ENCODE data around the gene GPR45. TPM values are rescaled to one million over a fixed set of nuclear protein-coding genes. Genes with fewer than 3 reads are reported as not detected.
A peak's percentile ranks its signal among the peaks of the same experiment; 100 is the strongest.

The GPR45 gene
- total RNA-seq, 4 donors from 2014 or later = not detected

DNA sequence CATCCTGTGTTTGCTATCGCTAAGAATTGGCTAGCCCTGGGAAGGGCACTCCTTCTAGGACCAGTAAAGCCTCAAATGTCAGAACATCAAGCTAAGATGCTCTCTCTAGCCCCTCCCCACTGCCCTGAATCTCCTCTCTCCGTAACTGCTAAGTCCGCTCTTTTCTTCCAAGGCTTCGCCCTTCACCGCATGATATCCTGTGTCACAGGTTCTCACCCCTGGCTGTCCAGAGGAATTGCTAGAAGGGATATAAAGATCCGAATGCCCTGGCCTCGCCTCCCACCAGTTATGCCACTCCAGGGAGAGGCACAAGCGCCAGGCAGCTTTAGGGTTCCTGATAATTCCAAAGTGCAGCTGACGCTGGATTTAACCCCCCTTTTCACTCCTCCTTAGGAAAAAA, 17.1 kb upstream of the GPR45 start:
- no peak overlapping the region for H3K27ac ChIP-seq
- H3K27me3 ChIP-seq = no peaks in the 10 kb centered on the region
- TF ChIP-seq, protein P1, sequence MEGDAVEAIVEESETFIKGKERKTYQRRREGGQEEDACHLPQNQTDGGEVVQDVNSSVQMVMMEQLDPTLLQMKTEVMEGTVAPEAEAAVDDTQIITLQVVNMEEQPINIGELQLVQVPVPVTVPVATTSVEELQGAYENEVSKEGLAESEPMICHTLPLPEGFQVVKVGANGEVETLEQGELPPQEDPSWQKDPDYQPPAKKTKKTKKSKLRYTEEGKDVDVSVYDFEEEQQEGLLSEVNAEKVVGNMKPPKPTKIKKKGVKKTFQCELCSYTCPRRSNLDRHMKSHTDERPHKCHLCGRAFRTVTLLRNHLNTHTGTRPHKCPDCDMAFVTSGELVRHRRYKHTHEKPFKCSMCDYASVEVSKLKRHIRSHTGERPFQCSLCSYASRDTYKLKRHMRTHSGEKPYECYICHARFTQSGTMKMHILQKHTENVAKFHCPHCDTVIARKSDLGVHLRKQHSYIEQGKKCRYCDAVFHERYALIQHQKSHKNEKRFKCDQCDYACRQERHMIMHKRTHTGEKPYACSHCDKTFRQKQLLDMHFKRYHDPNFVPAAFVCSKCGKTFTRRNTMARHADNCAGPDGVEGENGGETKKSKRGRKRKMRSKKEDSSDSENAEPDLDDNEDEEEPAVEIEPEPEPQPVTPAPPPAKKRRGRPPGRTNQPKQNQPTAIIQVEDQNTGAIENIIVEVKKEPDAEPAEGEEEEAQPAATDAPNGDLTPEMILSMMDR (IDR thresholded peaks at IDR 0.05) = no peak
- no peak for TF ChIP-seq POLR2A (IDR thresholded peaks at IDR 0.05)
- no peak overlapping the region for H3K4me3 ChIP-seq
- no peaks in the 10 kb centered on the region for H3K36me3 ChIP-seq
- no peaks in the 10 kb centered on the region for H3K9me3 ChIP-seq
- no peak for DNase-seq
- no peaks in the 10 kb centered on the region for H3K4me1 ChIP-seq

DNA sequence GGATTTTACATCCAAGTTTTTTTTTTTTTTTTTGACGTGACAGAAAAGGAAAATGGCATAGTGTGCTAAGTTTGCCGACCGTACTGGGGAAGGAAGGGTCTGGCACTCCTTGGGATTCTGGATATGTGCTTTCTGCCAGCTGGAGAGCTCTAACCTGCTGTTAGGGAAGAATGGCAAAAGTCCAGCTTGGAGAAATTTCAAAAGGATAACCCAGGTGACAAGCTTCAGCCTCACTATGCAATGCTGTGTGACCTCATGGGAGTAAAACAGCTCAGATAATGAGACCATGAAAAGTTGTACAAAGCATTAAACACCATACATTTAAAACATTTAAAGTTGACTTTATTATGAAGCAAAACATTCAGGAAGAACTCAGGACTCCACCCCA, 10.3 kb upstream of the GPR45 start:
- Histone ChIP-seq H3K4me3 (no peak overlapping the region), H3K27me3 (no peaks in the 10 kb centered on the region), H3K4me1 (no peaks in the 10 kb centered on the region), H3K9me3 (no peaks in the 10 kb centered on the region), H3K27ac (no peak overlapping the region), H3K36me3 (no peaks in the 10 kb centered on the region)
- no peak for DNase-seq
- TF ChIP-seq POLR2A (IDR thresholded peaks at IDR 0.05) = no peak

DNA sequence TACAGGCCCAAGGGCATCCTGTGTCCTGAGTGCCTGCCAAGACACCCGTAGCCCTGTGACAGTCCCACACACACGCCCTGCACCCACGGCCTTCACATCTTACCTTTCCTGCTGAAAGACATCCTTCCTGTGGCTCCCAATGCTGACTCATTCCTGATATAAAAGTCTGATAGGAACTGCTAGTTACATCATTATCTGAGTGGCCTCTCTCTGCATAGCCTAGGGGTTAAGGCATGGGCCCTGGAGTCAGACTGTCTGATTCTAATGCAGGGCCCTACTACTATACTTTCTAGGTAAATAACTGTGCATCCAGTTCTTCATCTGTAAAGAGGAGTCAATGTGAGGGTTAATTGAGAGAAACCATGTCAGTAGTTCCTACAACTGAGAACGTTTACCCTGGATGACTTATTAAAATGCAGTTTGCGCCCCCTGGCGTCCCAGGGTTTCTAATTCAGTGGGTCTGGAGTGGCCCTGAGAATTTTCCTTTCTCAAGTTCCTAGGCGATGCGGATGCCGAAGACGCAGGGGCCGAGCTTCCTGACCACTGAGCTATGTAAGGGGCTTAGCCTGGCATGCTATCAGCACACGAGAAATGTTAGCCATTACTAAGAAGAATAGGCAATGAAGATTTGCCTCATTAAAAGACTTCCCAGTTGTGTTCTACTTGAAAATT, 6.0 kb upstream of the GPR45 start:
- TF ChIP-seq POLR2A (IDR thresholded peaks at IDR 0.05) = no peak
- TF ChIP-seq, protein P1 (IDR thresholded peaks at IDR 0.05) = peak in 5 of 6 experiments; percentile 26 to 62 (median 56)
- H3K27ac ChIP-seq = no peak overlapping the region
- peak; percentile 74 to 88 (median 79) for DNase-seq
- no peak overlapping the region for H3K4me3 ChIP-seq
- no peaks in the 10 kb centered on the region for H3K9me3 ChIP-seq
- H3K27me3 ChIP-seq = no peaks in the 10 kb centered on the region
- no peaks in the 10 kb centered on the region for H3K4me1 ChIP-seq
- no peaks in the 10 kb centered on the region for H3K36me3 ChIP-seq

DNA sequence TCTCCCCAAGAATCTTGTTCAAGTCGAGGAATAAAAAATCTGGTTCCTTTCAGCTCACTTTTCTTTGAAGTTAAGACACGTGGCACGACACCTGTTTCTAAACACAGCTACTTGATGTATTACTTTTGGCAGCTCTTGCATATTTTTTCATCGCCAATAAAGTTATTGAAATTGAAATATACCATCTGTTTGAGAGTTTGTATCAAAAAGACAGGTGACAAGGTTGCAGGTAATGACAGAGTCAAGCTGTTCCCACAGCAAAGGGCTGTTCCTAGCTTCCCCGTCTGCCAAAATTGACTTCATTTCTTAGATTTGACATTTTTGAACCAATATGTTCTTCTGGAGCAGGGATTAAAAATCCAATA, 5.5 kb upstream of the GPR45 start:
- no peaks in the 10 kb centered on the region for H3K4me1 ChIP-seq
- TF ChIP-seq POLR2A (IDR thresholded peaks at IDR 0.05) = no peak
- TF ChIP-seq, protein P1 (IDR thresholded peaks at IDR 0.05) = no peak

DNA sequence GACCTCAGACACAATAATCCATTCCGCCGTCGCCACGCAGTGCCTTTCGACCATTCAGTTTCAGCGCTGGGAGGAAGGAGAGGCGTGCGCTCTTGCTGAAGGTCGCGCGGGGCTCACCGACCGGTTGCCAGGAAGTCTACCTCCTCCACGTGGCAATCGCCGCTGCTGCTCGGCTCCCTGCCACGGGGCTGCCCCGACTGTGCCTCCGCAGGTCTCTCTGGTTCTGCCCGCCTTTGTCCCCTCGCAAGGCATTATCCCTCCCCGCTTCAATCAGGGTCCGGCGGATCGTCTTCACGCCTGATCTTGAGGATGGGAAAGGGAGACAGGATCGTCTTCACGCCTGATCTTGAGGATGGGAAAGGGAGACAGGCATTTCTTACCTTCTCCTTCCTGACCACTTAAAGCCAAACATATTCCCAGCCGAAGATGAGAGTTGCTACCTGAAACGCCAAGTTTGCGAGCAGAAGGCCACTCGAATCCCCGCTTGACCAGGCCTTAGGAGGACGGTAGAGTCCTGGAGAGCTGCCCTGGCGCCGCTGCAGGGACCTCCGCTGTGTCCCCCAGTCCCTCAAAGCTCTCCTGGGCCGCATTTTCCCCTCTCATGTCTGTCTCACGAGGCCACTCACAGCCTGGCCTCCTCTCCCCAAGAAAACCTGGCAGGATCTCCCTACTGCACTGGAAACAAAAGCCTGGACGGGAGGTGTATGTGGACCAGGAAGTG, 4.3 kb upstream of the GPR45 start:
- H3K27me3 ChIP-seq = no peaks in the 10 kb centered on the region
- TF ChIP-seq, protein P1 (IDR thresholded peaks at IDR 0.05) = no peak
- TF ChIP-seq POLR2A (IDR thresholded peaks at IDR 0.05) = no peak
- H3K36me3 ChIP-seq = no peaks in the 10 kb centered on the region
- DNase-seq = no peak
- H3K4me1 ChIP-seq = no peaks in the 10 kb centered on the region
- H3K27ac ChIP-seq = no peak overlapping the region
- no peaks in the 10 kb centered on the region for H3K9me3 ChIP-seq
- H3K4me3 ChIP-seq = no peak overlapping the region

More for the DNA sequence above, 5.5 kb upstream of the GPR45 start:
- Histone ChIP-seq H3K36me3 (no peaks in the 10 kb centered on the region), H3K27me3 (no peaks in the 10 kb centered on the region), H3K4me3 (no peak overlapping the region), H3K9me3 (no peaks in the 10 kb centered on the region), H3K27ac (no peak overlapping the region)
- no peak for DNase-seq

DNA sequence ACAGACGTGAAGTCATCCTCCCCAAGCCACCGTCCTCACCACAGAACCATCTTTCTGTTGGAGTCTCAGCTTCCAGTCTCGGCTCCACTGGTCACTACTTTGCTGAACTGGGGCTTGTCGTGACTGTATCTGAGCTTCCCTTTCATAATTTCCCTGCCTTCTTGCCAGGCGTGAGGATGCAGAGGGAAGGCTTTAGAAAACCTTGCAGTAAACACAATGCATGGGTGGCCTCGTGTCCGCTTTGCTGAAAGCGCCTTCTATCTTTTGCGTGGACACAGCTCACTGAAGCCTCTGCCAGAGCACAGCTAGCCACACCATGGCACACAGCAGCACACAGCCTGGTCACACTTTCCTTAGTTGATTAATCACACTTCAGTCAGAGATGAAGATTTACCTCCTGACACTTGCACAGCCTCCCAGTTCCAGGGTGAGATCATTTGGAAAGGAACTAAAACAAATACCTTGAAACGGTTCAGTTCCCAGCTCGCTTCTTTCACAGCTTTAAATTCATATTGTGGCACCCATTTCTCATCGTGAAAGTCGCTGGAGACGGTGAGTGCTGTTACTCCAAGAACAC, 2.8 kb upstream of the GPR45 start:
- TF ChIP-seq, protein P1 (IDR thresholded peaks at IDR 0.05) = no peak
- no peak for TF ChIP-seq POLR2A (IDR thresholded peaks at IDR 0.05)
- H3K36me3 ChIP-seq = no peaks in the 10 kb centered on the region
- no peaks in the 10 kb centered on the region for H3K4me1 ChIP-seq
- DNase-seq = no peak
- no peak overlapping the region for H3K4me3 ChIP-seq
- no peaks in the 10 kb centered on the region for H3K9me3 ChIP-seq
- H3K27me3 ChIP-seq = no peaks in the 10 kb centered on the region
- H3K27ac ChIP-seq = no peak overlapping the region

All from Peyer's patch (tissue), 4 donors.